Duodenal mucosa (tissue), 2 donors: ENCODE measurements around the gene PPM1G.
A peak's percentile ranks its signal among the peaks of the same experiment; 100 is the strongest.
"Not testable (repeated sequence)": the region's sequence is repeated elsewhere in the genome, so short reads cannot be mapped to it uniquely, and the experiment has no call there.

Experiments
- H3K27ac ChIP-seq: one replicate; pipeline ENCODE4 v1.7.0; 2013; ENCODE audit warnings: low read depth, low read length
- H3K27me3 ChIP-seq, 2 donors: one replicate each; pipeline ENCODE4 v1.7.0; 2013; ENCODE audit warnings: low read length in 2 of 2, control low read depth in 1 of 2; ENCODE audit not compliant: insufficient read depth in 2 of 2, control insufficient read depth in 1 of 2
- H3K36me3 ChIP-seq, 2 donors: one replicate each; pipeline ENCODE4 v1.7.0; 2013; ENCODE audit warnings: low read length in 2 of 2, control low read depth in 1 of 2; ENCODE audit not compliant: insufficient read depth in 2 of 2, control insufficient read depth in 1 of 2
- H3K4me1 ChIP-seq, 2 donors: one replicate each; pipeline ENCODE4 v1.7.0; 2013; ENCODE audit warnings: low read length in 2 of 2, control low read depth in 1 of 2; ENCODE audit not compliant: insufficient read depth in 2 of 2, control insufficient read depth in 1 of 2
- H3K4me3 ChIP-seq, 2 donors: one replicate each; pipeline ENCODE4 v1.7.0; 2013; ENCODE audit warnings: low read length in 2 of 2, low read depth in 1 of 2
- H3K9ac ChIP-seq, 2 donors: one replicate each; pipeline ENCODE4 v1.7.0; 2013; ENCODE audit warnings: low read length in 2 of 2, low read depth in 1 of 2
- H3K9me3 ChIP-seq, 2 donors: one replicate each; pipeline ENCODE4 v1.7.0; 2013; ENCODE audit warnings: low read length in 2 of 2, control low read depth in 1 of 2; ENCODE audit not compliant: control insufficient read depth in 1 of 2

The PPM1G gene

GRCh38 chr2:27356056-27356381 is 53.4 kb downstream of the PPM1G start:
- Histone ChIP-seq H3K27me3 (no peaks in the 10 kb centered on the region), H3K4me1 (peaks cover 26 to 27% of the 10 kb centered on the region in 2 donors), H3K27ac (peak overlapping the region; percentile 93), H3K36me3 (no peaks in the 10 kb centered on the region), H3K9me3 (no peaks in the 10 kb centered on the region), H3K4me3 (peak overlapping the region; percentile 97 to 98), H3K9ac (peak overlapping the region; percentile 94)

DNA sequence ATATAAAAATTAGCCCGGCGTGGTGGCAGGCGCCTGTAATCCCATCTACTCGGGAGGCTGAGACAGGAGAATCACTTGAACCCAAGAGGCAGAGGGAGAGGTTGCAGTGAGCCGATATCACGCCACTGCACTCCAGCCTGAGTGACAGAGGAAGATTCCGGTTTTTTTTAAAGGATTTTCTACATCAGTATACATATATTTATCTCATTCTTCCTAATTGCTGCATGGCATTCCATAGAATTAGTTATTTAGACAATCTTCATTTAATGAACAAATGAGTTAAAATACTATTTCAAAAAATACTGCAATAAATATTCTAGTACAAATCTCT is 54.8 kb downstream of the PPM1G start:
- H3K27ac ChIP-seq, result no peak overlapping the region

DNA sequence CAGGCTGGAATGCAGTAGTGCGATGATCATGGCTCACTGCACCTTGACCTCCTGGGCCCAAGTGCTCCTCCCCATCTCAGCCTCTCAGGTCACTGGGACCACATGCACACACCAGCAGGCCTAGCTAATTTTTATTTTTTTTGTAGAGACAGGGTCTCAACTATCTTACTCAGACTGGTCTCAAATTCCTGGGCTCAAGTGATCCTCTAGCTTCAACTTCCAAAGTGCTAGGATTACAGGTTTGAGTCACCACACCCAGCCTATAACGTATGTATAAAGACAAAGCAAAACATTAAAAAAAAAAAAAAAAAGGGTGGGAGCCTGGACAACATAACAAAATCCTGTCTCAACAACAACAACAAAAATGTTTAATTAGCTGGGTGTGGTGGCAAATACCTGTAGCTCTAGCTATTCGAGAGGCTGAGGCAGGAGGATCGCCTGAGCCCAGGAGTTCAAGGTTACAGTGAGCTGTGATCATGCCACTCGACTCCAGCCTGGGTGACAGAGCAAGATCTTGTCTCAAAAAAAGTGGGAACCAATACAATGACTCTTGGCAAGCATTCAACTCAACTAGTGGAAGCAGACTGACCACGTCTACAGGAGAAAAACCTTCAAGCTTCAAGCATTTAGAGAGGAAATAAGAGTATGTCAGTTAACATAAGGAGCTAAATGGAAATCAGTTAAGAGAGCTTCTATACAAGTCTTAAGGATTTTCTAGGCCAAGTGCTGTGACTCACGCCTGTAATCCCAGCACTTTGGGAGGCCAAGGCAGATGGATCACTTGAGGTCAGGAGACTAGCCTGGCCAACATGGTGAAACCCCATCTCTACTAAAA is 55.4 kb downstream of the PPM1G start:
- Histone ChIP-seq H3K27ac (no peak overlapping the region), H3K9me3 (no peaks in the 10 kb centered on the region), H3K36me3 (peaks cover 3 to 5% of the 10 kb centered on the region in 2 donors), H3K27me3 (no peaks in the 10 kb centered on the region), H3K9ac (no peak overlapping the region), H3K4me3 (no peak overlapping the region), H3K4me1 (peaks cover 26 to 27% of the 10 kb centered on the region in 2 donors)

More for the DNA sequence above, 54.8 kb downstream of the PPM1G start:
- H3K36me3 ChIP-seq, result peaks cover 3 to 5% of the 10 kb centered on the region in 2 donors
- H3K4me1 ChIP-seq, result peaks cover 26 to 27% of the 10 kb centered on the region in 2 donors
- H3K4me3 ChIP-seq, result no peak overlapping the region
- no peaks in the 10 kb centered on the region for H3K27me3 ChIP-seq
- no peaks in the 10 kb centered on the region for H3K9me3 ChIP-seq
- no peak overlapping the region for H3K9ac ChIP-seq

GRCh38 chr2:27353386-27353761 is 56.0 kb downstream of the PPM1G start:
- not testable (repeated sequence) for H3K4me3 ChIP-seq, H3K9me3 ChIP-seq, H3K27me3 ChIP-seq, H3K27ac ChIP-seq, H3K9ac ChIP-seq, H3K36me3 ChIP-seq
- H3K4me1 ChIP-seq, result peaks cover 26 to 27% of the 10 kb centered on the region in 2 donors

DNA sequence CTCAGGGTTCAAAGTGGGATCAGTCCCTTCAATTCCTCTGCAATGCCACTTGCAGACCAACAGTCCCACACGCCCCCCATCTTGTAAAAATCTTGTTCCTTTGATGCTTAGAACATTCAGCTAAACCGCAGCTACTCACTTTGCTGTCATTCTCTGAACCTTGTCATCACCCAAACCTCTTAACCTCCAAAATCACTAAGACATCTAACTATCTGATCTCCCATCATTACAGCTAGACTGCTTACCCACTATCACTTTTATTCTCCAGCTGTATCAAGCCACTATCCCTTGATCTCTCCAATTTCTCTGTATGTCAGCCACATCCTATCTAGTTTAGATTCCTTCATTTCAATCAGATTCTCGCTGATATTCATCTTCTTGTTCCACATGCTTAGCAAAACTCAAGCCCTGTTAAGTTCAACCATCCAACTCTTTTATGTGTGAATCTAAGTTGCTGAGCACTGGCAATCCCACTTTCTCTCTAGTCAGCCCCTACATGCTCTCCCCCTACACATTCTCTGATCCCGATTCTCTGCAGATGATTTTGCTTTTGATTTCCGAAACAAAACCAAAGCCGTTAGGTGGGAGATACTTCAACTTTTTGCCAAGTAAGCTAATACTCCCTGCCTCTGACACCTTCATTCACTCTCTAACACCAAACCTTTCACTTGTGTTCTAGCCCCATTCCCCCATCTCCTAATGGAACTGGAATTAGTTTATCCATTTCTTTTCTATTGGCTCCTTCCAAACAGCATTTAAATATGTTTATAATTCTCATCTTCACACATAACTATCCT is 57.4 kb downstream of the PPM1G start:
- Histone ChIP-seq H3K9me3 (no peaks in the 10 kb centered on the region), H3K4me1 (peaks cover 19 to 20% of the 10 kb centered on the region in 2 donors), H3K27me3 (no peaks in the 10 kb centered on the region), H3K36me3 (peaks cover 3 to 9% of the 10 kb centered on the region in 2 donors), H3K4me3 (no peak overlapping the region), H3K27ac (no peak overlapping the region), H3K9ac (no peak overlapping the region)

- Histone ChIP-seq H3K4me3 (no peak overlapping the region), H3K27ac (no peak overlapping the region), H3K9me3 (no peaks in the 10 kb centered on the region), H3K27me3 (no peaks in the 10 kb centered on the region), H3K4me1 (peaks cover 13 to 14% of the 10 kb centered on the region in 2 donors), H3K36me3 (peaks cover 3 to 9% of the 10 kb centered on the region in 2 donors), H3K9ac (no peak overlapping the region)
These were observed 59.2 kb downstream of the PPM1G start for GRCh38 chr2:27350106-27350693.

GRCh38 chr2:27347641-27348040 is 61.8 kb downstream of the PPM1G start:
- H3K4me3 ChIP-seq, result no peak overlapping the region
- no peak overlapping the region for H3K27ac ChIP-seq
- H3K9me3 ChIP-seq, result no peaks in the 10 kb centered on the region
- no peaks in the 10 kb centered on the region for H3K27me3 ChIP-seq
- no peak overlapping the region for H3K9ac ChIP-seq
- no peaks in the 10 kb centered on the region for H3K4me1 ChIP-seq
- H3K36me3 ChIP-seq, result peaks cover 3 to 17% of the 10 kb centered on the region in 2 donors

GRCh38 chr2:27336173-27336572 is 73.2 kb downstream of the PPM1G start:
- H3K4me3 ChIP-seq, result no peak overlapping the region
- no peaks in the 10 kb centered on the region for H3K4me1 ChIP-seq
- H3K27me3 ChIP-seq, result no peaks in the 10 kb centered on the region
- peaks cover 34 to 74% of the 10 kb centered on the region in 2 donors for H3K36me3 ChIP-seq
- H3K9ac ChIP-seq, result no peak overlapping the region
- H3K9me3 ChIP-seq, result no peaks in the 10 kb centered on the region
- no peak overlapping the region for H3K27ac ChIP-seq

DNA sequence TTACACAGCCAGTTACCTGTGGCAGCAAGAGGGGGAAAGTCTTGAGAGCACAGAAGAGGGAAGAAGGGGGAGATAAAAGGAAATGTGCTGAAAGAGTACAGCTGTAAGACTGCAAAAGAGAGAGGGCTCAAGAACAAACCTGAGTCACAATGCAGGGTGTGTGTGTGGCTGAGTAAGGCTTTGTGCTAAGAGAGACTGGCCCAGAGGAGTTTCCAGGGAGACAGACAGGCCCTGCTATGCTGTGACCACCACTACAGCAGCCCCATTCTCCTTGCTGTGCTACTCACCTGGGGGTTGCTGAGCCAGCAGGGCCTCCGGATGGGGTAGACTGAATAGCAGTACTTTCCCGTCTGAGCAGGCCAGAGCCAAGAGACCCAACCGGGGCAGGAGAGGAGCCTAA is 74.1 kb downstream of the PPM1G start:
- H3K9me3 ChIP-seq, result no peaks in the 10 kb centered on the region
- no peak overlapping the region for H3K27ac ChIP-seq
- H3K9ac ChIP-seq, result no peak overlapping the region
- peaks cover 34 to 75% of the 10 kb centered on the region in 2 donors for H3K36me3 ChIP-seq
- H3K4me1 ChIP-seq, result no peaks in the 10 kb centered on the region
- H3K27me3 ChIP-seq, result no peaks in the 10 kb centered on the region
- H3K4me3 ChIP-seq, result no peak overlapping the region
